Thyroid gland (tissue), 4 donors: ENCODE data around the gene WDR83.

Experiments
- POLR2A ChIP-seq, 2 donors: fragments of 450-650 bp; IDR thresholded peaks; one replicate each; pipeline ENCODE4 v1.6.1; 2017; ENCODE audit warnings: antibody characterized with exemption in 2 of 2, mild to moderate bottlenecking in 2 of 2, moderate library complexity in 1 of 2
- TF ChIP-seq, protein P1 (sequence below), 6 experiments: fragments of 200-600 bp in 3 of 6; fragments of 450-650 bp in 3 of 6; sonication (generic) in 3 of 6; IDR thresholded peaks; one replicate each; pipeline ENCODE4 v1.5.1; 2016 to 2019; ENCODE audit warnings: antibody characterized with exemption in 6 of 6, mild to moderate bottlenecking in 2 of 6, inconsistent platforms in 1 of 6, moderate library complexity in 1 of 6

DNA sequence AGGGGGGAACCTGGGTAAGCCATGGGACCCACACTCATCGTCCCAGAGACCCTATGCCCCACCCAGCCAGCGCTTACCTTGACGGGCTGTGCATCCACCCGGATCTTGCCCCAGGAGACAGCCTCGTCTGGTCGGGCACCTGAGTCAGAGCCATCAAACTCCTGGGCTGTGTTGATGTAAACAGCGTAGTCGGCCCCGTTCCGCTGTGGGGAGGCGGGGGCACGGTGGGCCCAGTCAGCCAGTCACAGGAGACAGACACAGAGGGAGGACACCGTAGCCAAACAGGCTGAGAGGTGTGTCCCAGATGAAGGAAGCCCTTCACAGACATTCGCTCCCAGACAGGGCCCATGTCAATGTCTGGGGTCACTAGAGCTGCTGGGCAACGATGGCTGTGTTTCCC lies 9.3 kb downstream of the WDR83 start:
- TF ChIP-seq, protein P1, sequence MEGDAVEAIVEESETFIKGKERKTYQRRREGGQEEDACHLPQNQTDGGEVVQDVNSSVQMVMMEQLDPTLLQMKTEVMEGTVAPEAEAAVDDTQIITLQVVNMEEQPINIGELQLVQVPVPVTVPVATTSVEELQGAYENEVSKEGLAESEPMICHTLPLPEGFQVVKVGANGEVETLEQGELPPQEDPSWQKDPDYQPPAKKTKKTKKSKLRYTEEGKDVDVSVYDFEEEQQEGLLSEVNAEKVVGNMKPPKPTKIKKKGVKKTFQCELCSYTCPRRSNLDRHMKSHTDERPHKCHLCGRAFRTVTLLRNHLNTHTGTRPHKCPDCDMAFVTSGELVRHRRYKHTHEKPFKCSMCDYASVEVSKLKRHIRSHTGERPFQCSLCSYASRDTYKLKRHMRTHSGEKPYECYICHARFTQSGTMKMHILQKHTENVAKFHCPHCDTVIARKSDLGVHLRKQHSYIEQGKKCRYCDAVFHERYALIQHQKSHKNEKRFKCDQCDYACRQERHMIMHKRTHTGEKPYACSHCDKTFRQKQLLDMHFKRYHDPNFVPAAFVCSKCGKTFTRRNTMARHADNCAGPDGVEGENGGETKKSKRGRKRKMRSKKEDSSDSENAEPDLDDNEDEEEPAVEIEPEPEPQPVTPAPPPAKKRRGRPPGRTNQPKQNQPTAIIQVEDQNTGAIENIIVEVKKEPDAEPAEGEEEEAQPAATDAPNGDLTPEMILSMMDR (IDR thresholded peaks at IDR 0.05), result no peak
- no peak for TF ChIP-seq POLR2A (IDR thresholded peaks at IDR 0.05)
